ENCODE measurements around the gene CCDC136.

GRCh38 chr7:128774029-128774689, 17.6 kb upstream of the CCDC136 start:
- TF ChIP-seq, protein P1, sequence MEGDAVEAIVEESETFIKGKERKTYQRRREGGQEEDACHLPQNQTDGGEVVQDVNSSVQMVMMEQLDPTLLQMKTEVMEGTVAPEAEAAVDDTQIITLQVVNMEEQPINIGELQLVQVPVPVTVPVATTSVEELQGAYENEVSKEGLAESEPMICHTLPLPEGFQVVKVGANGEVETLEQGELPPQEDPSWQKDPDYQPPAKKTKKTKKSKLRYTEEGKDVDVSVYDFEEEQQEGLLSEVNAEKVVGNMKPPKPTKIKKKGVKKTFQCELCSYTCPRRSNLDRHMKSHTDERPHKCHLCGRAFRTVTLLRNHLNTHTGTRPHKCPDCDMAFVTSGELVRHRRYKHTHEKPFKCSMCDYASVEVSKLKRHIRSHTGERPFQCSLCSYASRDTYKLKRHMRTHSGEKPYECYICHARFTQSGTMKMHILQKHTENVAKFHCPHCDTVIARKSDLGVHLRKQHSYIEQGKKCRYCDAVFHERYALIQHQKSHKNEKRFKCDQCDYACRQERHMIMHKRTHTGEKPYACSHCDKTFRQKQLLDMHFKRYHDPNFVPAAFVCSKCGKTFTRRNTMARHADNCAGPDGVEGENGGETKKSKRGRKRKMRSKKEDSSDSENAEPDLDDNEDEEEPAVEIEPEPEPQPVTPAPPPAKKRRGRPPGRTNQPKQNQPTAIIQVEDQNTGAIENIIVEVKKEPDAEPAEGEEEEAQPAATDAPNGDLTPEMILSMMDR (IDR thresholded peaks at IDR 0.05; ENCODE audit: low read depth, low read length, poor library complexity, severe bottlenecking): no peak
- no peak for TF ChIP-seq EZH2phosphoT487 (IDR thresholded peaks at IDR 0.05; ENCODE audit: borderline replicate concordance, low read length)
